Stomach (tissue), 4 donors: ENCODE measurements around the gene ZBTB39.

Experiments used
- CTCF ChIP-seq, 7 experiments: fragments of 450-650 bp in 4 of 7; fragments of 200-600 bp in 3 of 7; sonication (generic) in 3 of 7; IDR thresholded peaks; one replicate each; pipeline ENCODE4 v1.5.1; 2016 to 2019; ENCODE audit warnings: antibody characterized with exemption in 7 of 7, control low read depth in 2 of 7, mild to moderate bottlenecking in 1 of 7
- EP300 ChIP-seq: sonication (generic); formaldehyde crosslinking; IDR thresholded peaks from one replicate; pipeline ENCODE4 v1.6.1; 2017; ENCODE audit warnings: antibody characterized with exemption
- POLR2AphosphoS5 ChIP-seq, 3 donors: sonication (generic); formaldehyde crosslinking; IDR thresholded peaks; one replicate each; pipeline ENCODE4 v1.6.1; 2016; ENCODE audit warnings: antibody characterized with exemption in 3 of 3

GRCh38 chr12:57048423-57049118 lies 42.2 kb upstream of the ZBTB39 start:
- TF ChIP-seq CTCF (IDR thresholded peaks at IDR 0.05) (no peak), POLR2AphosphoS5 (IDR thresholded peaks at IDR 0.05) (no peak), EP300 (no peak)
